ENCODE measurements around the gene TFPT. TPM values are rescaled to one million over a fixed set of nuclear protein-coding genes. Genes with fewer than 3 reads are reported as not detected.

Gene TFPT
- total and polyA plus RNA-seq, 2 of the 13 experiments (the other 11 are each of a cell fraction or from before 2014, with no cell fraction given), result 8.4 to 10.7 TPM

DNA sequence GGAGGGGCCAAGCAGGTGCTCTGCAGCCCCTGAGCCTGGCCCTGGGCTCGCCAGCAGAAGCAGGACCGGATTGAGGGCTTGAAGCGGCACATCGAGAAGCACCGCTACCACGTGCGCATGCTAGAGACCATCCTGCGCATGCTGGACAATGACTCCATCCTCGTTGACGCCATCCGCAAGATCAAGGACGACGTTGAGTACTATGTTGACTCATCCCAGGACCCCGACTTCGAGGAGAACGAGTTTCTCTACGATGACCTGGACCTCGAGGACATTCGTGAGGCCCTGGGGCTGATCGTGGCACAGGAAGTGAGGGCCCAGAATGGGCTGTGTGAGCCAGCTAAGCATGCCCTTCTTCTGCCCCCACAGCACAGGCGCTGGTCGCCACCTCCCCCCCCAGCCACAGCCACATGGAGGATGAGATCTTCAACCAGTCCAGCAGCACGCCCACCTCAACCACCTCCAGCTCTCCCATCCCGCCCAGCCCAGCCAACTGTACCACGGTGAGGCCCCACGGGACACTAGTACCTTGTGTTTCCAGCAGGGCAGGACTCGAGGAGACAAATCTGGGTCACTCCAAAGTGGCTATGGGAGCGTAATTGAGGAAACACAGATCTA is 30.2 kb upstream of the TFPT start:
- FAIRE-seq, result no peak
- no peak for ATAC-seq
- TF ChIP-seq TBX2 (CRISPR knock-in tag; IDR thresholded peaks at IDR 0.05; ENCODE audit: borderline replicate concordance) (no peak), AGO2 (optimal IDR thresholded peaks at IDR 0.05; ENCODE audit: low read depth, low read length) (peak; percentile 36), TSC22D2 (CRISPR knock-in tag; IDR thresholded peaks at IDR 0.05; ENCODE audit: borderline replicate concordance) (no peak), RBFOX2 (IDR thresholded peaks at IDR 0.05; ENCODE audit: low read depth, low read length) (0 out of 2 replicates have a peak, but pooled peaks have one; percentile 33)
- TF ChIP-seq, protein P1, sequence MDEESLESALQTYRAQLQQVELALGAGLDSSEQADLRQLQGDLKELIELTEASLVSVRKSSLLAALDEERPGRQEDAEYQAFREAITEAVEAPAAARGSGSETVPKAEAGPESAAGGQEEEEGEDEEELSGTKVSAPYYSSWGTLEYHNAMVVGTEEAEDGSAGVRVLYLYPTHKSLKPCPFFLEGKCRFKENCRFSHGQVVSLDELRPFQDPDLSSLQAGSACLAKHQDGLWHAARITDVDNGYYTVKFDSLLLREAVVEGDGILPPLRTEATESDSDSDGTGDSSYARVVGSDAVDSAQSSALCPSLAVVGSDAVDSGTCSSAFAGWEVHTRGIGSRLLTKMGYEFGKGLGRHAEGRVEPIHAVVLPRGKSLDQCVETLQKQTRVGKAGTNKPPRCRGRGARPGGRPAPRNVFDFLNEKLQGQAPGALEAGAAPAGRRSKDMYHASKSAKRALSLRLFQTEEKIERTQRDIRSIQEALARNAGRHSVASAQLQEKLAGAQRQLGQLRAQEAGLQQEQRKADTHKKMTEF (CRISPR knock-in tag; IDR thresholded peaks at IDR 0.05), result no peak
- ChIA-PET POLR2A (no interaction called here), CTCF (ENCODE audit: low intra/inter-chr PET ratio, low total read pairs) (no interaction called here)
- peaks cover 8% of the 10 kb centered on the region for H3K4me1 ChIP-seq (ENCODE audit: insufficient read depth, low read length)
- H2AFZ ChIP-seq (ENCODE audit: low read length), result no peak overlapping the region
- H3K9ac ChIP-seq (ENCODE audit: insufficient read depth, low read depth, low read length), result no peak overlapping the region
- no peaks in the 10 kb centered on the region for H3K27me3 ChIP-seq (ENCODE audit: control insufficient read depth in 1 of 2, insufficient read depth in 2 of 2, low read length in 2 of 2)
- WGBS (ENCODE audit: low lambda C conversion rate), result 98% methylated on average over 26 of the region's 28 CpGs
- H4K20me1 ChIP-seq (ENCODE audit: insufficient read depth, low read length), result peaks cover 6% of the 10 kb centered on the region; the same call in 1 of the 2 replicates
- H3K9me3 ChIP-seq (ENCODE audit: low read length), result no peaks in the 10 kb centered on the region
- H3K27ac ChIP-seq (ENCODE audit: extremely low read length, insufficient read depth, low read length), result no peak overlapping the region
- no peak for DNase-seq (ENCODE audit: low spot score)
- in situ Hi-C loops (cut with HindIII; ENCODE audit: extremely low pct_ligation_motif_present, low pct_unique_long_range_greater_than_20kb) (no loop called here), intact Hi-C loops (cut with micrococcal nuclease; ENCODE audit: unreplicated experiment) (no loop called here)
- no peak overlapping the region for H3K4me2 ChIP-seq (ENCODE audit: low read depth, low read length)
- peaks cover 64 to 97% of the 10 kb centered on the region in 2 experiments for H3K36me3 ChIP-seq (replicated peaks in 1 of 2; ENCODE audit: control insufficient read depth in 1 of 2, insufficient read depth in 2 of 2, low read length in 2 of 2)
- no peak overlapping the region for H3K4me3 ChIP-seq (replicated peaks in 1 of 3; ENCODE audit: insufficient read depth in 1 of 3, low read depth in 2 of 3, low read length in 3 of 3)
- no TSS peak for BruUV-seq (replicated peaks)
- peaks cover 16% of the 10 kb centered on the region for H3K79me2 ChIP-seq (ENCODE audit: insufficient read depth, low read length)

DNA sequence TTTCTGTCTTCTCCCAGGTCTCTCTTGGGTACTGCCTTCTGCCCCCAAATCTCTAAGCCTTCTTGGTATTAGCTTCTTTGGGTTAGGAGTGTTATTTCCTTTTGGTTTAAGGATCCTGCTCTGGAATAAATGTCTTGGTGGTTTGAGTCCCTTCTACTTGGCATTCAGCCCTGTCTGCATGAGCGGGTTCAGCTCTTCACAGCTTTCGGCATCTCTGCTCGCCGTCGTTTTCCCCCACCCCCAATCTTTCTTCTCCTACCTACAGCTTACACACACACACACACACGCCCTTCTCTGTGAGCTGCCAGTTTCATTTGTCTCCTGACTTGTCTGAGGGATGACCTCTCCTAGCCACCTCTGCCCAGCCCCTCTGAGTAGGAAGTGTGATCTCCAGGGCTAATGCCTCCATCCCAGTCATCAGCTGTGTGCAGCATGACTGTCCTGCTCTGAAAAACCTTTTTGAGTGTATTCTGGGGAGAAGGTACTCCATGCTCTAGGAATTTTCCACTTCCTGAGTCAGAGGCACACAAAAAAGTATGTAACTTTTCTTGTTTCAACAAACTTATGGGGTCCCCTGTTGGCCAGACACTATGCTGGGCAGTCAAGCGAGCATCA is 26.8 kb upstream of the TFPT start:
- DNase-seq (ENCODE audit: low spot score), result no peak
- H3K4me3 ChIP-seq (replicated peaks in 1 of 3; ENCODE audit: insufficient read depth in 1 of 3, low read depth in 2 of 3, low read length in 3 of 3), result no peak overlapping the region
- no peaks in the 10 kb centered on the region for H3K27me3 ChIP-seq (ENCODE audit: control insufficient read depth in 1 of 2, insufficient read depth in 2 of 2, low read length in 2 of 2)
- peaks cover 57 to 77% of the 10 kb centered on the region in 2 experiments for H3K36me3 ChIP-seq (replicated peaks in 1 of 2; ENCODE audit: control insufficient read depth in 1 of 2, insufficient read depth in 2 of 2, low read length in 2 of 2)
- no peak for FAIRE-seq
- H3K9me3 ChIP-seq (ENCODE audit: low read length), result no peaks in the 10 kb centered on the region
- H4K20me1 ChIP-seq (ENCODE audit: insufficient read depth, low read length), result peaks cover 11% of the 10 kb centered on the region; the same call in 1 of the 2 replicates
- intact Hi-C loops (cut with micrococcal nuclease; ENCODE audit: unreplicated experiment), result no loop called here
- H3K4me2 ChIP-seq (ENCODE audit: low read depth, low read length), result no peak overlapping the region
- H2AFZ ChIP-seq (ENCODE audit: low read length), result no peak overlapping the region
- WGBS (ENCODE audit: low lambda C conversion rate), result 94% methylated on average over 7 of the region's 7 CpGs
- H3K9ac ChIP-seq (ENCODE audit: insufficient read depth, low read depth, low read length), result no peak overlapping the region
- peaks cover 29% of the 10 kb centered on the region for H3K4me1 ChIP-seq (ENCODE audit: insufficient read depth, low read length)
- H3K27ac ChIP-seq (ENCODE audit: extremely low read length, insufficient read depth, low read length), result no peak overlapping the region
- ChIA-PET POLR2A (no interaction called here), CTCF (ENCODE audit: low intra/inter-chr PET ratio, low total read pairs) (no interaction called here)
- no peak for ATAC-seq
- peaks cover 39% of the 10 kb centered on the region for H3K79me2 ChIP-seq (ENCODE audit: insufficient read depth, low read length)
- in situ Hi-C loops (cut with HindIII; ENCODE audit: extremely low pct_ligation_motif_present, low pct_unique_long_range_greater_than_20kb), result no loop called here
- BruUV-seq (replicated peaks), result no TSS peak
- no peak for TF ChIP-seq ZNF446 (CRISPR knock-in tag; IDR thresholded peaks at IDR 0.05)
- no peak for TF ChIP-seq GABPA (IDR thresholded peaks at IDR 0.05; ENCODE audit: low read depth, low read length)
- no peak for TF ChIP-seq GABPA (CRISPR knock-in tag; IDR thresholded peaks at IDR 0.05; ENCODE audit: low read depth)
- no peak for TF ChIP-seq ZNF264 (CRISPR knock-in tag; IDR thresholded peaks at IDR 0.05)
- no peak for TF ChIP-seq ZNF33A (CRISPR knock-in tag; IDR thresholded peaks at IDR 0.05; ENCODE audit: borderline replicate concordance)
- TF ChIP-seq, protein P2, sequence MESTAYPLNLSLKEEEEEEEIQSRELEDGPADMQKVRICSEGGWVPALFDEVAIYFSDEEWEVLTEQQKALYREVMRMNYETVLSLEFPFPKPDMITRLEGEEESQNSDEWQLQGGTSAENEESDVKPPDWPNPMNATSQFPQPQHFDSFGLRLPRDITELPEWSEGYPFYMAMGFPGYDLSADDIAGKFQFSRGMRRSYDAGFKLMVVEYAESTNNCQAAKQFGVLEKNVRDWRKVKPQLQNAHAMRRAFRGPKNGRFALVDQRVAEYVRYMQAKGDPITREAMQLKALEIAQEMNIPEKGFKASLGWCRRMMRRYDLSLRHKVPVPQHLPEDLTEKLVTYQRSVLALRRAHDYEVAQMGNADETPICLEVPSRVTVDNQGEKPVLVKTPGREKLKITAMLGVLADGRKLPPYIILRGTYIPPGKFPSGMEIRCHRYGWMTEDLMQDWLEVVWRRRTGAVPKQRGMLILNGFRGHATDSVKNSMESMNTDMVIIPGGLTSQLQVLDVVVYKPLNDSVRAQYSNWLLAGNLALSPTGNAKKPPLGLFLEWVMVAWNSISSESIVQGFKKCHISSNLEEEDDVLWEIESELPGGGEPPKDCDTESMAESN (CRISPR knock-in tag; conservative IDR thresholded peaks at IDR 0.05), result no peak
- TF ChIP-seq NR1H2 (CRISPR knock-in tag; IDR thresholded peaks at IDR 0.05; ENCODE audit: borderline replicate concordance, low read depth), result no peak
- no peak for TF ChIP-seq SRSF4 (IDR thresholded peaks at IDR 0.05; ENCODE audit: low read depth, low read length, poor library complexity, severe bottlenecking)
- TF ChIP-seq SATB2 (CRISPR knock-in tag; IDR thresholded peaks at IDR 0.05), result no peak
